HTERT RPE-1 (cell line): ENCODE results near the gene TKTL1.

Experiments used
- in situ Hi-C: fragments of 300-500 bp; cut with MboI; formaldehyde crosslinking; loops from 4 replicates; pipeline ENCODE4 v1.14.3; 2020; ENCODE audit warnings: low sequenced_read_pairs

Gene TKTL1

DNA sequence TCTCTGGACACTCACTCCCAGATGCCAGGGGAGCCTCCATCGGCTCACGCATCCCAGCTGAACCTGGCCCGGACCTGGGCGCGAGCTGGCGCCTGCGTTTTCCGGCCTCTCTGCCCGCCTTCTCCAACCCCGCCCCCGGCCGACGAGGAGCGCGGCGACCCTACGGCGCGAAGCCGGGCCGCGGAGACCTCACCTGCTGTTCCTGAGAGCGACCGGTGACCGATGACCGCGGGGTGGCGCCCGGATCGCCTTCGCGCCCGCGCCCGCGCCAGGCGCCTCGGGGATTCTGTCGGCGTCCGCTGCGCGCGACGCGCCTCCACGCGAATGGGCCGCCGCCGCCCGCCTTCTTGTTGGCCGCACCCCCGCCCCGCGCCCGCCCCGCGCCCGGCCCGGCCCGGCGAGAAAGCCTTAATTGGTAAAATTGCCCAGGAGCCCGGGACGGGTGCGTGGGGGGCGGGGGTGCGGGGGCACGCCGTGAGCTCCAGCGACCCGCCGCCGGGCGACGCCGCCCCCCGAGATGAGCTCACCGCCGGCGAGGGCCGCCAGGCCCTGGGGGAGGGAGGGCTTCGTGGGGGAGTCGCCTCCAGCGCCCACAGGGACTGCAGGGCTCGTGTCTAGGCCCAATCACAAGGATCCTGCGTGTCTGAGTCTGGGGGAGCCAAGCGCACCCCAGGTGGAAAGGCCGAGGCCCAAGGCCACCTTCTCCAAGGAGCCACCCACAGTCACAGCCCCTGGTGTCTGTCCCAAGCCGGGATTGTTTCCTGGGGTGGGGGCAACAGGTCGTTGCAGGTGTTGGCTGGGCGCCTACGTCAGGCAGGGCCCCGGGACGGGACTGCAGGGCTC, 78.9 kb downstream of the TKTL1 start, which contains the start of gene FLNA:
FLNA (minus strand) TSS at position 322 of the 843 bp plus-strand sequence. CDS start 3,389 bp downstream, outside the sequence.
- in situ Hi-C loops: no loop called here

DNA sequence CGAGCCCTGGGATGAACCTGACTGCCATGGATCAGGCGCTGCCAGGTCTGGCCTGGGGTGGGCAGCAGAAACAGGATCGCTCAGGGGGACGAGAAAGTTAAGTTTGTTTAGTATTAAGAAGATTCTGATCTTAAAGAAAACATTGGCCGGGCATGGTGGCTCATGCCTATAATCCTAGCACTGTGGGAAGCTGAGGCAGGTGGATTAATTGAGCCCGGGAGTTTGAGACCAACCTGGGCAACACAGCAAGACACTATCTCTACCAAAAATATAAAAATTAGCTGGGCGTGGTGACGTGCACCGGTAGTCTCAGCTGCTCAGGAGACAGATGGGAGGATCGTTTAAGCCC, 79.5 kb downstream of the TKTL1 start:
- in situ Hi-C loops: no loop called here

DNA sequence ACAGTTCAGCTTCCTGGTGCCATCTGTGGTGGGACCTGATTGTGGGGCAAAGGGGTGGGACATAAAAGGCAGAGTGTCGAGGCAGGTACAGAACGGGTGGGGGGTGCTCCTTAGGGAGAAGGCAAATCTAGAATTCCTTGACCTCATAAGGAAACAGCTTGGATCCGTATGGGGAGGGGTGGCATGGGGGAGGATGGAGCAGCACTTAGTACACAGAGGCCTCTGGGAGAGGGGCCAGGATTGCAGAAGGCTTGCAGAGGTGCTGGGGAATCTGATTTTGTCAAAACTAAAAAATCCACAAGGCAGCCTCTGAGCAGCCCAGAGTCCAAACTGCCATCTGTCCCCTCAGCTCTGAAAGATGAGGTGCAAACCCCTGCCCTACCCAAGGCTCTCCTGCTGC, 81.2 kb downstream of the TKTL1 start:
- in situ Hi-C loops: no loop called here

DNA sequence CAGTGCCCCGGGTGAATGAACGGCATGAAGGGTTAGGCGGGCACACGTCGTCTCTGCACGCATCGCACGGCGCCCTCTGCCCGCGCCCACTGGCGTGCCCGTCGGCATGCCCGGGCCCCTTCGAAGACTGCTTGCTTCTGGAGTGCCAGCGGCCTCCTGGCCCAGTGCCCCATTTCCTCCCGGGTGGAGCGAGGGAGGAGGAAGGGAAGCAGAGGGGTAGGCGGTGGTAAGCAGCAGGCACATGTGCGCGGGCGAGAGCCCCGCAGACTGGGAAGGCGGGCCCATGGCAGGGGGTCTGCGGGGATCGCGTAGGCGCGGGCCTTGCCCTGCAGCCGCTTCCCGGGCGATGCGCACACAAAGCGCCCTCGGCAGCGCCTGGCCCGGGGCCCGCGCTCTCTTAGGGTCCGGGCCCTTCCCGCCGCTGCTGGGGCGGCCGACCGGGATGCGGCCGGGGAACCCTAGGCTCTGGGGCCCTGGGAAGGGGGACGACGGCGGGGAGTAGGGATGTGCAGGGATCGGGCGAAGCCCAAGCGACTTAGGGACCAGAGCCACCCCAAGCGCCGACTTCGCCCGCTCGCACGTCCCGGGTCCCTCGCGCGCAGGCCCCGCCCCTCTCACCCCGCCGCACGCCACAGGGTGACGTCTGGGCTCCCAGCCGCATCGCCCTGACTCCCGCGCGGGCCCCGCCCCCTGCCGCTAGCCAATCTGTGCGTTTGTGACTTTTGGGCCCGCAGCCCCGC, 82.6 kb downstream of the TKTL1 start:
- in situ Hi-C loops: no loop called here

DNA sequence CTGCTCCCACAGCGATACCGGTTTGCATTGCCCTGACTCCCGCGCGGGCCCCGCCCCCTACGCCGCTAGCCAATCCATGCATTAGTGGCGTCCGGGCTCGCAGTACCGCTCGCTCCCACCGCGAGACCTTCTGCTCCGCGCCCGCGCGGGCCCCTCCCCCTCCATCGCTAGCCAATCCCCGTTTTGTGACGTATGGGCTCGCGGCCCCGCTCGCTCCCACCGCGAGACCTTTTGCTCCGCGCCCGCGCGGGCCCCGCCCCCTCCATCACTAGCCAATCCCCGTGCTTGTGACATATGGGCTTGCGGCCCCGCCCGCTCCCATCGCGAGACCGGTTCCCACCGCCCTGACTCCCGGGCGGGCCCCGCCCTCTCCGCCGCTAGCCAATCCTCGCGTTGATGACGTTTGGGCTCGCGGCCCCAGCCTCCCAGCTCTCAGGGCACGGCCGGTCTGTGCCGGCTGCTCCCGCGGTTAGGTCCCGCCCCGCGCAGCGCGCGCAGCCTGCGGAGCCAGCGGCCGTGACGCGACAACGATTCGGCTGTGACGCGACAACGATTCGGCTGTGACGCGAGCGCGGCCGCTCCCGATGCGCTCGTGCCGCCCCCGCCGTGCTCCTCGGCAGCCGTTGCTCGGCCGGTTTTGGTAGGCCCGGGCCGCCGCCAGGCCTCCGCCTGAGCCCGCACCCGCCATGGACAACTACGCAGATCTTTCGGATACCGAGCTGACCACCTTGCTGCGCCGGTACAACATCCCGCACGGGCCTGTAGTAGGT, 83.4 kb downstream of the TKTL1 start, which contains the start of gene EMD:
EMD (plus strand) TSS at position 497 of the 770 bp plus-strand sequence; CDS start at position 687, 190 bp downstream.
- in situ Hi-C loops: no loop called here

DNA sequence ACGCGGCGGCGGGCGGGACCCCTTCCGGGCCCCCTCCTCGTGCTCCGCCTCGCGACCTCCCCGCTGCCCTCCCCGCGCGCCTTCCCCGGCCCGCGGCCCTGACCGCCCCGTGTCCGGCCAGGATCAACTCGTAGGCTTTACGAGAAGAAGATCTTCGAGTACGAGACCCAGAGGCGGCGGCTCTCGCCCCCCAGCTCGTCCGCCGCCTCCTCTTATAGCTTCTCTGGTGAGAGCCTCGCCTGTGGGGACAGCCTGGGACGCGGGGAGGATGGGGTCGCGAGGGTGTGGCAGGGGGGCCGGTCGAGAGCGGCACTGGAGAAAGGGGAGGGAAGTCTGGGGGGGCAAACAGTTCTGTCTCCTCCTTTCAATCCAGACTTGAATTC, 84.0 kb downstream of the TKTL1 start:
- in situ Hi-C loops: no loop called here
